GM21390 (cell line): ENCODE measurements around the gene C3AR1.
"Not testable (repeated sequence)": the region's sequence is repeated elsewhere in the genome, so short reads cannot be mapped to it uniquely, and the experiment has no call there.

ENCODE experiments used
- ATAC-seq: cut with Tn5 transposase; IDR thresholded peaks from one replicate; pipeline ENCODE4 v1.9.1; 2021; ENCODE audit not compliant: unreplicated experiment

The C3AR1 gene

GRCh38 chr12:8065991-8066594 lies at the start of gene C3AR1:
Gene C3AR1, minus strand, starts transcription at chr12:8066359. Its CDS starts 6,174 bp downstream, at chr12:8060185.
- ATAC-seq = peak; percentile 71

DNA sequence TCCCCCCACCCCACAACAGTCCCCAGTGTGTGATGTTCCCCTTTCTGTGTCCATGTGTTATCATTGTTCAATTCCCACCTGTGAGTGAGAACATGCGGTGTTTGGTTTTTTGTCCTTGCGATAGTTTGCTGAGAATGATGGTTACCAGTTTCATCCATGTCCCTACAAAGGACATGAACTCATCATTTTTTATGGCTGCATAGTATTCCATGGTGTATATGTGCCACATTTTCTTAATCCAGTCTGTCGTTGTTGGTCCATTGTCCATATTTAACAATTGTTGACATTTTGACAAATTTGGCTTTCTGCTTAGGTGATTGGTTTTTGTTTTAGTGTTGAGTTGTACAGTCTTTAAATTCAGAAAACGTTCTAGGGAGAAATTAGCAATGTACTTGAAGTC lies 47.0 kb upstream of the C3AR1 start:
- ATAC-seq = not testable (repeated sequence)

- ATAC-seq = no peak
These were observed 42.7 kb upstream of the C3AR1 start for GRCh38 chr12:8108808-8109398.

GRCh38 chr12:8099235-8099634 lies 33.1 kb upstream of the C3AR1 start:
- no peak for ATAC-seq

DNA sequence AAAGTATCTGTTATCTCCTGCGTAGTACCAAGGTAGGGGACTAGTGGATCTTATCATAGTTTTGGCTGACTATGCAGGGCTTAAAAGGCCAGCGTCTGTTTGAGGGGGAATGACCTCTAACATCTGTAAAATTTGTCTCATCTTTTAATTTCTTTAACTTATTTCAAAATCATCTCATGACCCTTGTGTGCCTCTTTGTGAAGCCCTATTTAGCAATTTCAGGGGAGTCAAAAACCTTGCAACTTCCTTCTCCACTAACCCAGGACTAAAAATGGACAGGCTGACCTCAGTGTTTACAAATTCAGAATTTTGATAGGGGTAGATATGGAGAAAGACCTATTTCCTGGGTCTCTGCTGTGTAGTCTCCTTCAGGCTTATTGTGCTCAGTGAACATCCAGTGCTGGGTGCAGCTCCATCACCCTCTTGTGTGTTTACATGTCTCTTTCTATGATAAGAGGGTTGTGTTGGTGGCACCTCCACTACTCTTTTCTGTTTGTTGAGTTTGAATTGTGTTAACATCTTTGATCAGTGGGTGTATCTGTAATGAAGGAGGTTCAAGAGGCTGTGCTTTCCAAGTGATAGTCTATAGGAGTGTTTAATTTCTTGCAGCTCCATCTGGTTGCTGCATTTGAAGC lies 30.2 kb upstream of the C3AR1 start:
- ATAC-seq = no peak

- no peak for ATAC-seq
These were observed 27.1 kb upstream of the C3AR1 start for GRCh38 chr12:8093291-8093690.

DNA sequence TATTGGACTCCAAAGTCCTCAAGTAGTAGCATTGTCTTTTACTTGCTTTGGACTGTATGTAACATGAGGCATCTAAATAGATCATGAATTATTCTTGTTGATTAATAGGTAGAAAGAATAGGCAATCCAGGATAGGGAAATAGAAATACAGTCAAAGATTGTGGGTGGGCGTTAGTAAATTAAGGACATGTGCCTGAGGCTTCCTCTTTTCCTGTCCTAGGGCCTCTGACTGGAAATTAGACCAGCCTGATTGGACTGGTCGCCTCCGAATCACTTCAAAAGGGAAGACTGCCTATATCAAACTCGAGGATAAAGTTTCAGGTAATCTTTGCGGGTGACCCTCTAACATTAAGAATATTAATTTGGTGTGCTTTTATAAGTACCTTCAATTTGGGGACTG lies 23.6 kb upstream of the C3AR1 start:
- no peak for ATAC-seq

DNA sequence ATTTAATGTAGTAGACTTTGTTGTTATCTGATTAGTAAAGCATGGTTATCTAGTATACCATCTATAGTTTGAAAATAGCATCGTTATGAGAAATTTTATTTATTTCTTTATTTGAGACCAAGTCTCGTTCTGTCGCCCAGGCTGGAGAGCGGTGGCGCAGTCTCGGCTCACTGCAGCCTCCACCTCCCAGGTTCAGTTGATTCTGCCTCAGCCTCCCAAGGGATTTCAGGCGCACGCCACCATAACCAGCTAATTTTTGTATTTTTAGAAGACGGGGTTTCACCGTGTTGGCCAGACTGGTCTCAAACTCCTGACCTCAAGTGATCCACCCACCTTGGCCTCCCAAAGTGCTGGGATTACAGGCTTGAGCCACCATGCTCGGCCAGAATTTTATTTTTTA lies 23.1 kb upstream of the C3AR1 start:
- not testable (repeated sequence) for ATAC-seq

DNA sequence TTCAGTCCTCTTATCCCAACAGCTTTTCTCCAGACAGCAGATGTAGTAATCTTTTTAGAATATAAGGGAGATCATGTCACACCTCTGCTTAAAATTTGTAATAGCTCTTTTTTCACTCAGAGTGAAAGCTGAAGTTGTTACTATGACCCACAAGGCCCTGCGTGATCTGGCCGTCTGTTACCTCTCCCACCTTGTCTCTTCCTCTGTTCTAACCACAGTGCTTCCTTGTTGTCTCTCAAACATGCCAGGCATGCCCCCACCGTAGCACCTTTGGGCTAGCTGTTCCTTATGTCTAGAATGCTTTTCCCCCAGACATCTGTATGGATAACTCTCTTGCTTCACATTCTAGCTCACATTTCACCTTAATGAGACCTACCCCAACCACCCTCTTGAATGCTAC lies 22.4 kb upstream of the C3AR1 start:
- ATAC-seq = peak; percentile 76

- ATAC-seq = no peak
These were observed 21.5 kb upstream of the C3AR1 start for GRCh38 chr12:8087666-8088065.

DNA sequence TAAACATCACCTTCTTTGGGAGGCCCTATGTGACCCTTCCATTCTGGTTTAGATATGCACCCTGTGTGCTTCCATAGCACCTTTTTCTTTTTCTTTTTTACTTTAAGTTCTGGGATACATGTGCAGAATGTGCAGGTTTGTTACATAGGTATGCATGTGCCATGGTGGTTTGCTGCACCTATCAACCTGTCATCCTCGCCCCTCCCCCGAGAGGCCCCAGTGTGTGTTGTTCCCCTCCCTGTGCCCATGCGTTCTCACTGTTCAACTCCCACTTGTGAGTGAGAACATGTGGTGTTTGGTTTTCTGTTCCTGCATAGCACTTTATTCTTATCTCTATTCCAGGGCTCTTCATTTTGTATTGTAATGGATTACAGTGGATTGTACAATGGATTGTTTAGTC lies 18.2 kb upstream of the C3AR1 start:
- ATAC-seq = not testable (repeated sequence)

DNA sequence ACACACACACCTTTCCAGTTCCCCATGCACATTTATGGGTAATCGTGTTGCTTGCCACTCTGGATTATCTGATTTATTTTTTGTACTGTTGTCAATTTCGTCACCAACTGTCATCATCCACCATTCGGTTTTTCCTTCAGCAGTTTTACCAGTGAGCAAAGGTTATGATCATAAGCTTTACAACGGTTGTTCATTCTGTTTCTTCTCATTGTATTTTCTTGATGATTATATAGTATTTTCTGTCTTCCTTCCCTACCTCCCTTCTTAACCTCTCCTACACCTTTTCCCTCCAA lies 16.6 kb upstream of the C3AR1 start:
- no peak for ATAC-seq

DNA sequence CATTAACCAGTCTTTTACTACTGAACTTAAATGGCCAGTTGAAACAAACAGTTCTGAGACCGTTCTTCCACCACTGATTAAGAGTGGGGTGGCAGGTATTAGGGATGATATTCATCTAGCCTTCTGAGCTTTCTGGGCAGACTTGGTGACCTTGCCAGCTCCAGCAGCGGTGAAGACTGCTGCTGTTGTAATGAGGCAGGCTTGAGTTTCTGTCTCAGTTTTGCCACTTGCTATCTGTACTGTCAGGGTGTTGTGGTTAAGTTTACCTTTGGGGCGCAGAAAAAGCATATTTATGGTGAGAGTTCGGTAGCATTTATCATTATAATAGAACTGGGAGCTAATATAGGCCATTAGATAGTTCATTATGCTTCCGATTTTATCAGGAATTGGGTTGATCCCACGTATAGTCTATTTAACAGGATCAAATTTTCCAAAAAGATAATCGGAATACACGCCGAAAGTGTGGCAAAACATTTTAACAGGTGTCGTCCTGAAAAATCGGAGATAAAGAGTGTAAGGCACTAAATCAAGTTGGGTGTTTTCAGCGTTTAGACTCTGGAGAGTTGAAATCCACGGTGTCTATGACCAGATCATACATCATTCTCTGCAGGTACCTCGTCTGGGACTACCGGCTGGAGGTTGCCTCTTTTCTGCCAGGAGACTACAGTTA lies 15.2 kb upstream of the C3AR1 start:
- peak; percentile 32 for ATAC-seq

- ATAC-seq = no peak
These were observed 14.0 kb upstream of the C3AR1 start for GRCh38 chr12:8080120-8080519.

GRCh38 chr12:8078916-8079315 lies 12.8 kb upstream of the C3AR1 start:
- ATAC-seq = no peak

GRCh38 chr12:8078398-8078797 lies 12.2 kb upstream of the C3AR1 start:
- ATAC-seq = no peak

GRCh38 chr12:8077207-8077606 lies 11.0 kb upstream of the C3AR1 start:
- no peak for ATAC-seq

- ATAC-seq = no peak
These were observed 10.2 kb upstream of the C3AR1 start for GRCh38 chr12:8076366-8076765.

- ATAC-seq = no peak
These were observed 9.8 kb upstream of the C3AR1 start for GRCh38 chr12:8075935-8076334.

- ATAC-seq = not testable (repeated sequence)
These were observed 5.7 kb upstream of the C3AR1 start for GRCh38 chr12:8071820-8072219.

DNA sequence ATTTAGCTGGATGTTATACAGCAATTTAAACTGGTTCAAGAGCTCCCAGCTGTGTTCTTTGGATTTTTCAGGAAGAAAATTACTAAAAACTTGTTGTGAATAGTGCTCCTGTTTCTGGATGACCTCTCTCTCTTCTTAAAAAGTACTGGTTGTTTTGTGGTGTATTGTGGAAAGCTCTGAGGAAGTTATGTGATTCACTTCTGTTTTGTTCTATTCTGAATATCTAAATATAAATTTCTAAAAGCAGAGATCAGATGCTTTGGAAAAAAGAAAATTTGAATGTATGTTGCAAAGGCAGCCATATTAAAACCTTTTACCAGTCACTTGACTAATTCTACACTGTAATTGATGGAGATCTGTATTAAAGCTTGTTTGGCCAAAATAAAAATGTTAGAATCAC lies 3.4 kb upstream of the C3AR1 start:
- no peak for ATAC-seq

DNA sequence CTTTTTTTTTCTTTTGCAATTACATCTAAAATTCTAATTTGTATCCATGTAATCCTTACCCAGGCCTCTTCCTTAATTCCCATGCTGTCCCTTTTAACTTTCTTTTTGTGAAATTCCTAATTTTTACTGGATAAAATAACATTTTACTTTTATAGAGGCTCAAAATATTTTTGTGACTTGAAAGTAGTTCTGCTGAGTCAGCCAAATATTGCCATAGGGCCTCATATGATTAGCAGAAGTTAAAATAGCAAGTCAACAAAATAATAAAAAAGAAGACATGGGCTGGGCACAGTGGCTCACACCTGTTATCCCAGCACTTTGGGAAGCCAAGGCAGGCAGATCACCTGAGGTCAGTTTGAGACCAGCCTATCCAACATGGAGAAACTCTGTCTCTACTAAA lies 2.0 kb downstream of the C3AR1 start:
- ATAC-seq = no peak
